Iris pigment epithelial cell (primary cell): ENCODE measurements around the gene SLC22A23.

Experiments
- DNase-seq: peaks from one replicate; pipeline ENCODE4 v3.0.0-alpha.2; 2011; ENCODE audit warnings: low read depth

Gene SLC22A23

GRCh38 chr6:3222506-3223038 lies 234.3 kb downstream of the SLC22A23 start:
- no peak for DNase-seq

GRCh38 chr6:3221578-3221977 lies 235.3 kb downstream of the SLC22A23 start:
- no peak for DNase-seq

GRCh38 chr6:3220366-3220765 lies 236.5 kb downstream of the SLC22A23 start:
- DNase-seq: no peak
